T47D (cell line): Measurements from ENCODE around the gene DHRS3.

Experiments
- DNase-seq, 2 experiments: peaks; one replicate each; pipeline versions ENCODE4 v3.0.0 to v3.0.0-alpha.2; 2011 to 2012; ENCODE audit warnings: low read depth in 1 of 2, low spot score in 1 of 2
- JUND ChIP-seq: IDR thresholded peaks from 2 replicates; pipeline ENCODE4 v1.6.1; 2012; ENCODE audit warnings: low read depth
- in situ Hi-C: cut with HindIII; loops from 2 replicates; pipeline ENCODE4 v1.10.0; 2016; ENCODE audit warnings: low sequenced_read_pairs, low pct_unique_long_range_greater_than_20kb

The DHRS3 gene

GRCh38 chr1:12584900-12585525 lies 33.0 kb downstream of the DHRS3 start:
- DNase-seq = no peak
- in situ Hi-C loops = no loop called here
- no peak for TF ChIP-seq JUND

- DNase-seq = no peak
- in situ Hi-C loops = no loop called here
- no peak for TF ChIP-seq JUND
These were observed 34.5 kb downstream of the DHRS3 start for GRCh38 chr1:12583484-12583883.

DNA sequence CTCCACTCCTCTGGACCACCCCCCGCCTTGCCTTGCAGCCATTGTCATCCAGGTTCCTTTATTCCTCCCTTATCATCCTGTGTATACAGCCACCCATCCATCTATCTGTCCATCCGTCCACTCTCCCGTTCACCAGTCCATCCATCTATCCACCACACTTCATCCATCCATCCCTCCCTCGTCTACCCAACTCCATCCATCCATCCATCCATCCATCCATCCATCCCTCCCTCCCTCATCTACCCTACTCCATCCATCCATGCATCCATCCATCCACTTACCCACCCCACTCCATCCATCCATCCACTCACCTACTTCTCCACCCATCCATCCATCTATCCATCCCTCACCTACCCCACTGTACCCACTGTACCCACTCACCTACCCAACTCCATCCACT lies 35.4 kb downstream of the DHRS3 start:
- DNase-seq = no peak
- TF ChIP-seq JUND = no peak
- in situ Hi-C loops = no loop called here

- TF ChIP-seq JUND = no peak
- in situ Hi-C loops = no loop called here
- no peak for DNase-seq
These were observed 36.8 kb downstream of the DHRS3 start for GRCh38 chr1:12581179-12581578.

GRCh38 chr1:12580054-12580887 lies 37.7 kb downstream of the DHRS3 start:
- in situ Hi-C loops = no loop called here

GRCh38 chr1:12578860-12579422 lies 39.1 kb downstream of the DHRS3 start:
- in situ Hi-C loops = no loop called here
- DNase-seq = no peak
- TF ChIP-seq JUND = no peak

More at GRCh38 chr1:12580054-12580887, 37.7 kb downstream of the DHRS3 start:
- DNase-seq = no peak
- no peak for TF ChIP-seq JUND

DNA sequence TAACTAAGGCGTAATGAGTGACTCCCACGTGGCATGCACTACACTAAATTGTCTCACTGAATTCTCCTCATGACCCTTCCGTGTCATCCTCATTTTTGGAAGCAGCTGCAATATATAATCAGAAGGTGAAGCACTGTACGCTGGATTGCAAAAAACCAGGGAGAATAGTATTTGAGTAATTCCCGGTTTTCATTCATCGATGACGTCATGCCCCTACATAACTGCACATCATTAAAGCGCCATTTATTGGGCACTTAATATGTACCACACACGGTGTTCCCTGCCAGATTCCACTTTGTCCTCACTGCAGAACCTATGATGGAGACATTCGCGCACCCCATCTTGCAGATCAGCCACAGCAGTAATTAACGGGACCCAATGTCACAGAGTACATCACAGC lies 41.0 kb downstream of the DHRS3 start:
- in situ Hi-C loops = no loop called here
- no peak for TF ChIP-seq JUND
- no peak for DNase-seq

- no peak for TF ChIP-seq JUND
- in situ Hi-C loops = no loop called here
- DNase-seq = no peak
These were observed 43.3 kb downstream of the DHRS3 start for GRCh38 chr1:12574757-12575139.

DNA sequence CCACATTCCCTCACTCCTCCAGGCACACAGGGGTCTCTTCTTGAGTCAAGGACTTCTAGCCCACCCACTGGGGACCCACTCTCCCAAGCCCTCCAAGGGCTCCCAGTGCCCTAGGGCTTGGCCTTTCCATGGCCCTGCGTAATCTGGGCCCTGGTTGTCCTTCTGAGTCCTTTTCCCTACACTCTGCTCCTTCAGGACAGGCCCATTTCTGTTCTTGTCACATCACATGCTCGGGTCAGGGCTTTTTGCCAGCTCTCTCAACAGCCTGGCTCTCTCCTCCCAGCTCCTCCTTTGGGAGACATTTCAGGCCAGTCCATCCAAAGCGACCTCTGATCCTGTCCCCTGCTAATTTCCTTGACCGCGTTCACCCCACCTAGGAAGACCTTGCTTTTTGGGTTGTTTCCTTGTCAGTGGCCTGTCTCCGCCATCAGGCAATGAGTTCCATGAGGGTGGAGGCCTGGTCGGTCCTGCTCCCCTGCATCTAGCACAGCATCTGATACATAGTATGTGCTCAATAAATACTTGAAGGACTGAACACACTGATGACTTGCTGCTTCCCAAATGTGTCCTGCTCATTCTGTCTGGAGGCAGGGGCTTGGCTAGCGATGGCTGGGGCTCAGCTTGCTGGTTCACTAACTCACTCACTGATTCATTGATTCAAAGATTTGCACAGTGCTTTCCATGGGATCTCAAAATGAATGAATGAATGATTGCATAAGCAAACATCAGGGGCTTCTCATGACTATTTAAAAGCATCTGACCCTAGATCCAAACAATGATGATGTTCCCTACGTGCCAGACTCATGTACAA lies 44.8 kb downstream of the DHRS3 start:
- no peak for TF ChIP-seq JUND
- in situ Hi-C loops = no loop called here
- no peak for DNase-seq

- in situ Hi-C loops = no loop called here
- TF ChIP-seq JUND = no peak
- no peak for DNase-seq
These were observed 45.5 kb downstream of the DHRS3 start for GRCh38 chr1:12572522-12572921.

DNA sequence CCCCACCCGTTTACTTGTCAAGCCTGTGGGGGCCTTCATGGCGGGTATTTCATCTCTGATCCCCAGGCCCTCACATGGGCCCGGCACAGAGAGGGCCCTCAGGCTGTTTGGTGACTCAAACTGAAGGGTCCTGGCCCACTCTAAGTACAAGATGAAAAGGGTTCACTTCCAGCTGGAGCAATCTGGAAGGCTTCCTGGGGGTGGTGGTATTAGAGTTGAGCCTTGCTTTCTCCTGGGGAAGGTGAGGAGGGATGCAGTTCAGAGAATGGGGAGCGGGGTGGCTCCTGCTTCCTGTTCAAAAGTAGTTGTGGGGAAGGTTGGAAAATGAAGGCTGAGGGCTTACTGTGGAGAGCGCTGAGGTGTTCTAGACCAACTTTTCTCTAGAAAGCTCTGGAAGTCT lies 47.7 kb downstream of the DHRS3 start:
- in situ Hi-C loops = no loop called here
- DNase-seq = no peak
- TF ChIP-seq JUND = no peak

- no peak for TF ChIP-seq JUND
- DNase-seq = no peak
- in situ Hi-C loops = no loop called here
These were observed 49.8 kb downstream of the DHRS3 start for GRCh38 chr1:12568009-12568767.
